Breast epithelium (tissue), 4 donors: Measurements from ENCODE around the gene CCNL2. TPM values are rescaled to one million over a fixed set of nuclear protein-coding genes. Genes with fewer than 3 reads are reported as not detected.
A peak's percentile ranks its signal among the peaks of the same experiment; 100 is the strongest.
"Not testable (repeated sequence)": the region's sequence is repeated elsewhere in the genome, so short reads cannot be mapped to it uniquely, and the experiment has no call there.

Source experiments
- DNase-seq, 2 donors: peaks; one replicate each; pipeline ENCODE4 v3.0.0-alpha.2; 2019; ENCODE audit warnings: low spot score in 2 of 2
- H3K27ac ChIP-seq, 2 donors: fragments of 200-600 bp; sonication (generic) in 1 of 2; one replicate each; pipeline ENCODE4 v1.5.1; 2016 to 2019; ENCODE audit warnings: mild to moderate bottlenecking in 1 of 2
- H3K27me3 ChIP-seq, 2 donors: fragments of 200-600 bp; sonication (generic) in 1 of 2; one replicate each; pipeline versions ENCODE4 v1.5.1 to v1.6.0; 2017 to 2019; ENCODE audit warnings: control low read depth in 1 of 2, mild to moderate bottlenecking in 1 of 2
- H3K36me3 ChIP-seq: fragments of 200-600 bp; one replicate; pipeline ENCODE4 v1.5.1; 2019
- H3K4me1 ChIP-seq, 2 donors: fragments of 200-600 bp; sonication (generic); one replicate each; pipeline ENCODE4 v1.5.1; 2016 to 2019; ENCODE audit warnings: control low read depth in 1 of 2
- H3K4me3 ChIP-seq, 3 donors: fragments of 200-600 bp; sonication (generic); 1 replicate in 2 of 3; 2 replicates in 1 of 3; pipeline ENCODE4 v1.5.1; 2016 to 2019; ENCODE audit warnings: mild to moderate bottlenecking in 3 of 3, moderate library complexity in 2 of 3
- H3K9me3 ChIP-seq, 2 donors: fragments of 200-600 bp; sonication (generic) in 1 of 2; one replicate each; pipeline ENCODE4 v1.5.1; 2016 to 2019; ENCODE audit warnings: control low read depth in 1 of 2
- CTCF ChIP-seq, 3 donors: fragments of 450-650 bp; IDR thresholded peaks; one replicate each; pipeline ENCODE4 v1.5.1; 2016 to 2017; ENCODE audit warnings: antibody characterized with exemption in 3 of 3, mild to moderate bottlenecking in 3 of 3, moderate library complexity in 3 of 3
- POLR2A ChIP-seq: fragments of 450-650 bp; IDR thresholded peaks from one replicate; pipeline ENCODE4 v1.6.1; 2016; ENCODE audit warnings: antibody characterized with exemption, mild to moderate bottlenecking, moderate library complexity
- POLR2AphosphoS5 ChIP-seq, 3 donors: sonication (generic); formaldehyde crosslinking; IDR thresholded peaks; one replicate each; pipeline ENCODE4 v1.6.1; 2017; ENCODE audit warnings: antibody characterized with exemption in 3 of 3
- intact Hi-C: fragments of 100-400 bp; cut with DNase I; formaldehyde crosslinking; loops from one replicate; pipeline ENCODE4 v1.15.1; 2023; ENCODE audit warnings: low total_unique reads
- total RNA-seq, 3 donors: library from RNA; depleted of rRNA; stranded (reverse); fragments of >200 nt; gene quantifications; one replicate each; pipeline ENCODE4 v1.1.0, GENCODE V29; 2016

The CCNL2 gene
- total RNA-seq, 3 donors from 2014 or later = 170 to 325 (median 285) TPM

GRCh38 chr1:1371746-1372711 is 27.1 kb downstream of the CCNL2 start:
- no peaks in the 10 kb centered on the region for H3K27me3 ChIP-seq
- no peaks in the 10 kb centered on the region for H3K36me3 ChIP-seq
- H3K27ac ChIP-seq = peak overlapping the region in 1 of 2 donors; percentile 40
- H3K9me3 ChIP-seq = no peaks in the 10 kb centered on the region
- TF ChIP-seq POLR2A (no peak), POLR2AphosphoS5 (IDR thresholded peaks at IDR 0.05) (no peak), CTCF (IDR thresholded peaks at IDR 0.05) (peak; percentile 68 to 89 (median 86))
- H3K4me1 ChIP-seq = peaks cover 13 to 15% of the 10 kb centered on the region in 2 donors
- intact Hi-C loops = no loop called here
- peak in 1 of 2 donors; percentile 81 for DNase-seq
- peak overlapping the region in 2 of 3 donors; percentile 1 to 41 for H3K4me3 ChIP-seq

GRCh38 chr1:1371364-1371745 is 27.8 kb downstream of the CCNL2 start:
- Histone ChIP-seq H3K27me3 (no peaks in the 10 kb centered on the region), H3K4me1 (peaks cover 13 to 15% of the 10 kb centered on the region in 2 donors), H3K36me3 (no peaks in the 10 kb centered on the region), H3K27ac (no peak overlapping the region), H3K9me3 (no peaks in the 10 kb centered on the region), H3K4me3 (no peak overlapping the region)
- intact Hi-C loops = no loop called here
- no peak for TF ChIP-seq POLR2AphosphoS5 (IDR thresholded peaks at IDR 0.05)
- no peak for DNase-seq

GRCh38 chr1:1370771-1371300 is 28.3 kb downstream of the CCNL2 start:
- Histone ChIP-seq H3K4me1 (peaks cover 13 to 15% of the 10 kb centered on the region in 2 donors), H3K27ac (no peak overlapping the region), H3K36me3 (no peaks in the 10 kb centered on the region), H3K4me3 (no peak overlapping the region), H3K27me3 (no peaks in the 10 kb centered on the region), H3K9me3 (no peaks in the 10 kb centered on the region)
- intact Hi-C loops = no loop called here
- TF ChIP-seq POLR2A (no peak), CTCF (IDR thresholded peaks at IDR 0.05) (no peak), POLR2AphosphoS5 (IDR thresholded peaks at IDR 0.05) (no peak)
- DNase-seq = no peak

GRCh38 chr1:1370094-1370493 is 29.0 kb downstream of the CCNL2 start:
- H3K27ac ChIP-seq, DNase-seq, H3K36me3 ChIP-seq, H3K9me3 ChIP-seq, intact Hi-C loops, H3K4me3 ChIP-seq, H3K27me3 ChIP-seq: not testable (repeated sequence)
- peaks cover 13 to 15% of the 10 kb centered on the region in 2 donors for H3K4me1 ChIP-seq

GRCh38 chr1:1367315-1367714 is 31.8 kb downstream of the CCNL2 start:
- no peaks in the 10 kb centered on the region for H3K9me3 ChIP-seq
- intact Hi-C loops = no loop called here
- DNase-seq = no peak
- TF ChIP-seq POLR2A = no peak
- no peak for TF ChIP-seq POLR2AphosphoS5 (IDR thresholded peaks at IDR 0.05)
- peaks cover 0 to 7% of the 10 kb centered on the region in 2 donors for H3K4me1 ChIP-seq
- no peaks in the 10 kb centered on the region for H3K36me3 ChIP-seq
- H3K27me3 ChIP-seq = no peaks in the 10 kb centered on the region
- no peak overlapping the region for H3K27ac ChIP-seq
- no peak overlapping the region for H3K4me3 ChIP-seq

GRCh38 chr1:1366699-1367066 is 32.5 kb downstream of the CCNL2 start:
- TF ChIP-seq POLR2A (no peak), CTCF (IDR thresholded peaks at IDR 0.05) (no peak), POLR2AphosphoS5 (IDR thresholded peaks at IDR 0.05) (no peak)
- Histone ChIP-seq H3K36me3 (no peaks in the 10 kb centered on the region), H3K27ac (no peak overlapping the region), H3K4me3 (no peak overlapping the region), H3K4me1 (peaks cover under 1 to 8% of the 10 kb centered on the region in 2 donors), H3K9me3 (no peaks in the 10 kb centered on the region), H3K27me3 (no peaks in the 10 kb centered on the region)
- DNase-seq = no peak
- intact Hi-C loops = no loop called here
